Limb (tissue), 2 donors: ENCODE measurements around the gene LIN52.
A peak's percentile ranks its signal among the peaks of the same experiment; 100 is the strongest.
"Not testable (repeated sequence)": the region's sequence is repeated elsewhere in the genome, so short reads cannot be mapped to it uniquely, and the experiment has no call there.

Source experiments
- DNase-seq, 2 donors: peaks; one replicate each; pipeline ENCODE4 v3.0.0-alpha.2; 2016; ENCODE audit errors: extremely low spot score in 2 of 2

The LIN52 gene

GRCh38 chr14:74105381-74105780 lies 20.6 kb downstream of the LIN52 start:
- DNase-seq: no peak

GRCh38 chr14:74109369-74109768 lies 24.6 kb downstream of the LIN52 start:
- DNase-seq: no peak

GRCh38 chr14:74111395-74112216 lies 26.9 kb downstream of the LIN52 start:
- DNase-seq: peak in 1 of 2 donors; percentile 73

GRCh38 chr14:74125487-74125886 lies 40.7 kb downstream of the LIN52 start:
- not testable (repeated sequence) for DNase-seq

- no peak for DNase-seq
Measured at GRCh38 chr14:74126315-74127013, 41.7 kb downstream of the LIN52 start.

GRCh38 chr14:74127634-74128033 lies 42.9 kb downstream of the LIN52 start:
- DNase-seq: no peak

GRCh38 chr14:74133833-74134481 lies 49.2 kb downstream of the LIN52 start:
- DNase-seq: no peak

GRCh38 chr14:74134484-74134883 lies 49.7 kb downstream of the LIN52 start:
- no peak for DNase-seq

GRCh38 chr14:74135426-74135825 lies 50.7 kb downstream of the LIN52 start:
- DNase-seq: no peak

- peak; percentile 52 to 57 for DNase-seq
Measured at GRCh38 chr14:74140374-74140850, 55.7 kb downstream of the LIN52 start.

- DNase-seq: no peak
Measured at GRCh38 chr14:74141703-74142102, 56.9 kb downstream of the LIN52 start.

- no peak for DNase-seq
Measured at GRCh38 chr14:74142523-74142922, 57.8 kb downstream of the LIN52 start.

- no peak for DNase-seq
Measured at GRCh38 chr14:74144789-74145188, 60.0 kb downstream of the LIN52 start.

GRCh38 chr14:74147571-74147970 lies 62.8 kb downstream of the LIN52 start:
- DNase-seq: no peak

GRCh38 chr14:74148705-74149104 lies 63.9 kb downstream of the LIN52 start:
- DNase-seq: no peak

- no peak for DNase-seq
Measured at GRCh38 chr14:74155287-74155686, 70.5 kb downstream of the LIN52 start.

GRCh38 chr14:74155749-74156148 lies 71.0 kb downstream of the LIN52 start:
- DNase-seq: no peak

GRCh38 chr14:74160763-74161162 lies 76.0 kb downstream of the LIN52 start:
- no peak for DNase-seq

GRCh38 chr14:74161526-74162158 lies 76.9 kb downstream of the LIN52 start:
- DNase-seq: no peak

- no peak for DNase-seq
Measured at GRCh38 chr14:74169906-74170305, 85.2 kb downstream of the LIN52 start.

GRCh38 chr14:74176400-74176793 lies 91.6 kb downstream of the LIN52 start:
- no peak for DNase-seq

- no peak for DNase-seq
Measured at GRCh38 chr14:74179856-74180255, 95.1 kb downstream of the LIN52 start.
